HepG2 (cell line): Measurements from ENCODE around the gene CAPZB. TPM values are rescaled to one million over a fixed set of nuclear protein-coding genes. Genes with fewer than 3 reads are reported as not detected.

ENCODE experiments used
- BRCA1 ChIP-seq: sonication (generic); formaldehyde crosslinking; IDR thresholded peaks from 2 replicates; pipeline ENCODE4 v1.4.0; 2020; ENCODE audit warnings: missing genetic modification reagents
- EZH2 ChIP-seq: conservative IDR thresholded peaks from 2 replicates; pipeline ENCODE4 v1.6.1; 2012; ENCODE audit warnings: mild to moderate bottlenecking, low read depth, low read length, moderate library complexity
- FOXJ3 ChIP-seq: sonication (generic); formaldehyde crosslinking; IDR thresholded peaks from 2 replicates; pipeline ENCODE4 v1.4.0; 2020; ENCODE audit warnings: missing genetic modification reagents, mild to moderate bottlenecking, borderline replicate concordance
- NFIB ChIP-seq: sonication (generic); formaldehyde crosslinking; IDR thresholded peaks from 2 replicates; pipeline ENCODE4 v1.9.0; 2021; ENCODE audit warnings: missing genetic modification reagents, mild to moderate bottlenecking, borderline replicate concordance
- NFYB ChIP-seq: sonication (generic); formaldehyde crosslinking; IDR thresholded peaks from 2 replicates; pipeline ENCODE4 v1.4.0; 2020; ENCODE audit warnings: missing genetic modification reagents
- RBM39 ChIP-seq: fragments of 200-400 bp; formaldehyde crosslinking; IDR thresholded peaks from one replicate; pipeline ENCODE4 v1.6.1; 2018; ENCODE audit warnings: antibody characterized with exemption, mild to moderate bottlenecking, low read depth, low read length; ENCODE audit not compliant: poor library complexity, severe bottlenecking
- RFX1 ChIP-seq: fragments of 450-650 bp; IDR thresholded peaks from 2 replicates; pipeline ENCODE4 v1.6.1; 2017
- RFXANK ChIP-seq: IDR thresholded peaks from 2 replicates; pipeline ENCODE4 v1.6.1; 2016
- SIN3B ChIP-seq: fragments of 150-350 bp; IDR thresholded peaks from 2 replicates; pipeline ENCODE4 v1.6.1; 2014; ENCODE audit warnings: low read length
- SMARCC2 ChIP-seq: fragments of 450-650 bp; IDR thresholded peaks from 2 replicates; pipeline ENCODE4 v1.6.1; 2017; ENCODE audit warnings: antibody characterized with exemption, mild to moderate bottlenecking
- SP140L ChIP-seq: sonication (generic); formaldehyde crosslinking; IDR thresholded peaks from 2 replicates; pipeline ENCODE4 v1.4.0; 2020; ENCODE audit warnings: missing genetic modification reagents, borderline replicate concordance
- SPEN ChIP-seq: sonication (generic); formaldehyde crosslinking; IDR thresholded peaks from 2 replicates; pipeline ENCODE4 v1.5.1; 2020; ENCODE audit warnings: low read depth, mild to moderate bottlenecking, missing genetic modification reagents
- ZSCAN25 ChIP-seq: sonication (generic); formaldehyde crosslinking; IDR thresholded peaks from 2 replicates; pipeline ENCODE4 v1.8.0; 2022; ENCODE audit warnings: mild to moderate bottlenecking, missing genetic modification reagents
- polyA plus RNA-seq, 8 experiments: library from polyadenylated mRNA; depleted of rRNA in 3 of 8; stranded (reverse) in 7 of 8; unstranded in 1 of 8; fragments of >200 nt; fragmentation: Illumina TruSeq in 4 of 8; extraction: Trizol in 4 of 8; gene quantifications; 2 replicates each; pipeline versions ENCODE4 v1.2.1 to v1.2.3, GENCODE V29; 2011 to 2016; ENCODE audit warnings: low read depth in 4 of 8, missing spikeins in 1 of 8, mixed read lengths in 1 of 8; ENCODE audit not compliant: insufficient read depth in 1 of 8
- total RNA-seq, 5 experiments: library from RNA; depleted of rRNA; stranded (reverse); fragments of >200 nt; fragmentation: Illumina TruSeq; extraction: Trizol; gene quantifications; 2 replicates each; pipeline ENCODE4 v1.2.3, GENCODE V29; 2016; ENCODE audit warnings: low read depth in 1 of 5
- TF ChIP-seq, protein P1 (sequence below): sonication (generic); formaldehyde crosslinking; IDR thresholded peaks from 2 replicates; pipeline ENCODE4 v1.5.0; 2020; ENCODE audit warnings: mild to moderate bottlenecking, missing genetic modification reagents, borderline replicate concordance
- TF ChIP-seq, protein P2 (sequence below): sonication (generic); formaldehyde crosslinking; conservative IDR thresholded peaks from 2 replicates; pipeline ENCODE4 v1.4.0; 2020; ENCODE audit warnings: missing genetic modification reagents
- TF ChIP-seq, protein P3 (sequence below): sonication (generic); formaldehyde crosslinking; IDR thresholded peaks from 2 replicates; pipeline ENCODE4 v1.4.0; 2020; ENCODE audit warnings: missing genetic modification reagents; ENCODE audit errors: not compliant biosample characterization
- TF ChIP-seq, protein P4 (sequence below): sonication (generic); formaldehyde crosslinking; IDR thresholded peaks from 2 replicates; pipeline ENCODE4 v1.8.0; 2022; ENCODE audit warnings: low read depth, missing genetic modification reagents
- TF ChIP-seq, protein P5 (sequence below): sonication (generic); formaldehyde crosslinking; IDR thresholded peaks from 2 replicates; pipeline ENCODE4 v1.5.0; 2020; ENCODE audit warnings: mild to moderate bottlenecking, missing genetic modification reagents
- TF ChIP-seq, protein P6 (sequence below), 2 experiments: fragments of 450-650 bp in 1 of 2; sonication (generic) in 1 of 2; formaldehyde crosslinking; IDR thresholded peaks; 2 replicates each; pipeline versions ENCODE4 v1.5.0 to v1.8.0; 2020 to 2022; ENCODE audit warnings: mild to moderate bottlenecking in 1 of 2, missing genetic modification reagents in 1 of 2

Gene CAPZB
- total and polyA plus RNA-seq, 2 of the 13 experiments (the other 11 are each of a cell fraction or from before 2014, with no cell fraction given), result 58.9 to 76.9 TPM

DNA sequence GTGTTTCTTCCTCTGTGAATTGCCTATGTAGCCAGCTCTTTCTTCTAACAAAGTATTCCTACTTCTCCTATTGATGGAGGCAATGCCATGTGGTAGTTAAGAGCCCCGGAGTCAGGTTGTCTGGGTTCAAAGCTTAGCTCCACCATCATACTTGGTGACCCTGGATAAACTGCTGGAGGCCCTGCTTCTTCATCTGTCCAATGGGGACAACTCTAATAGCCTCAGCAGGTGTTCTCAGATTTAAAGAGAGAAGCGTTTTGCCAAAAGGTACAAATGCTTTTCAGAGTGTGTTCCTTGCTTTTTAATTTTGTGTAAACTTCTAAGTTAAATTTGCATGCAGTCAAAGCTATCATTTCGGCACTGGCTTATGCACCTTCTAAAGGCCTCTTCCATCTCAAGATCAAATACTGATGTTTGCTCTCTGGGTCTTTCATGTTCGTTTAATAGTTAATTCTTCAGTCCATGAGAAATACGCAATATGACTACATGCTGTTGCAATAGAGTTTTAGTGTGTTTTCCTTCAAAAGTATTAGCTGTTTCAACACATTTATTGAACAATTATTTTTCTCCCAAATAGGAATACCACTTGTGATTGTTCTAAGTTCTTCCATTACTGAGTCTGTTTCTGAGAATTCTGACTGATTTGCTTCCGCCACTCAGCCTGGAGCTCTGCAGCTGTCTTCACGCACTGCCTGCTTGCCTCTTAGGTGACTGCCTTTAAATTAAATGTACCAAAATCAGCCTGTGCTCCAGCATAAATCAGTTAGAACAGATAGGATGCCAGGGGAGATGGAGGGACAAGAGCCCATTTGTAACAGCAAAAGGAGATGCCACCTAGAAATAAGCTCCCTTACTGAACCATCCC lies 75.6 kb downstream of the CAPZB start (continued):
- TF ChIP-seq, protein P1, sequence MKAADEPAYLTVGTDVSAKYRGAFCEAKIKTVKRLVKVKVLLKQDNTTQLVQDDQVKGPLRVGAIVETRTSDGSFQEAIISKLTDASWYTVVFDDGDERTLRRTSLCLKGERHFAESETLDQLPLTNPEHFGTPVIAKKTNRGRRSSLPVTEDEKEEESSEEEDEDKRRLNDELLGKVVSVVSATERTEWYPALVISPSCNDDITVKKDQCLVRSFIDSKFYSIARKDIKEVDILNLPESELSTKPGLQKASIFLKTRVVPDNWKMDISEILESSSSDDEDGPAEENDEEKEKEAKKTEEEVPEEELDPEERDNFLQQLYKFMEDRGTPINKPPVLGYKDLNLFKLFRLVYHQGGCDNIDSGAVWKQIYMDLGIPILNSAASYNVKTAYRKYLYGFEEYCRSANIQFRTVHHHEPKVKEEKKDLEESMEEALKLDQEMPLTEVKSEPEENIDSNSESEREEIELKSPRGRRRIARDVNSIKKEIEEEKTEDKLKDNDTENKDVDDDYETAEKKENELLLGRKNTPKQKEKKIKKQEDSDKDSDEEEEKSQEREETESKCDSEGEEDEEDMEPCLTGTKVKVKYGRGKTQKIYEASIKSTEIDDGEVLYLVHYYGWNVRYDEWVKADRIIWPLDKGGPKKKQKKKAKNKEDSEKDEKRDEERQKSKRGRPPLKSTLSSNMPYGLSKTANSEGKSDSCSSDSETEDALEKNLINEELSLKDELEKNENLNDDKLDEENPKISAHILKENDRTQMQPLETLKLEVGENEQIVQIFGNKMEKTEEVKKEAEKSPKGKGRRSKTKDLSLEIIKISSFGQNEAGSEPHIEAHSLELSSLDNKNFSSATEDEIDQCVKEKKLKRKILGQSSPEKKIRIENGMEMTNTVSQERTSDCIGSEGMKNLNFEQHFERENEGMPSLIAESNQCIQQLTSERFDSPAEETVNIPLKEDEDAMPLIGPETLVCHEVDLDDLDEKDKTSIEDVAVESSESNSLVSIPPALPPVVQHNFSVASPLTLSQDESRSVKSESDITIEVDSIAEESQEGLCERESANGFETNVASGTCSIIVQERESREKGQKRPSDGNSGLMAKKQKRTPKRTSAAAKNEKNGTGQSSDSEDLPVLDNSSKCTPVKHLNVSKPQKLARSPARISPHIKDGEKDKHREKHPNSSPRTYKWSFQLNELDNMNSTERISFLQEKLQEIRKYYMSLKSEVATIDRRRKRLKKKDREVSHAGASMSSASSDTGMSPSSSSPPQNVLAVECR, result no peak; the same call in 1 of the 2 replicates
- TF ChIP-seq ZSCAN25 (CRISPR knock-in tag), result no peak
- TF ChIP-seq, protein P2, sequence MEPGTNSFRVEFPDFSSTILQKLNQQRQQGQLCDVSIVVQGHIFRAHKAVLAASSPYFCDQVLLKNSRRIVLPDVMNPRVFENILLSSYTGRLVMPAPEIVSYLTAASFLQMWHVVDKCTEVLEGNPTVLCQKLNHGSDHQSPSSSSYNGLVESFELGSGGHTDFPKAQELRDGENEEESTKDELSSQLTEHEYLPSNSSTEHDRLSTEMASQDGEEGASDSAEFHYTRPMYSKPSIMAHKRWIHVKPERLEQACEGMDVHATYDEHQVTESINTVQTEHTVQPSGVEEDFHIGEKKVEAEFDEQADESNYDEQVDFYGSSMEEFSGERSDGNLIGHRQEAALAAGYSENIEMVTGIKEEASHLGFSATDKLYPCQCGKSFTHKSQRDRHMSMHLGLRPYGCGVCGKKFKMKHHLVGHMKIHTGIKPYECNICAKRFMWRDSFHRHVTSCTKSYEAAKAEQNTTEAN (CRISPR knock-in tag), result no peak
- TF ChIP-seq EZH2, result no peak
- TF ChIP-seq NFYB (CRISPR knock-in tag), result no peak
- TF ChIP-seq, protein P3, sequence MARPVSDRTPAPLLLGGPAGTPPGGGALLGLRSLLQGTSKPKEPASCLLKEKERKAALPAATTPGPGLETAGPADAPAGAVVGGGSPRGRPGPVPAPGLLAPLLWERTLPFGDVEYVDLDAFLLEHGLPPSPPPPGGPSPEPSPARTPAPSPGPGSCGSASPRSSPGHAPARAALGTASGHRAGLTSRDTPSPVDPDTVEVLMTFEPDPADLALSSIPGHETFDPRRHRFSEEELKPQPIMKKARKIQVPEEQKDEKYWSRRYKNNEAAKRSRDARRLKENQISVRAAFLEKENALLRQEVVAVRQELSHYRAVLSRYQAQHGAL, result no peak
- TF ChIP-seq RBM39, result no peak
- no peak for TF ChIP-seq RFXANK (CRISPR knock-in tag)
- no peak for TF ChIP-seq SIN3B
- TF ChIP-seq RFX1, result no peak
- TF ChIP-seq, protein P4, sequence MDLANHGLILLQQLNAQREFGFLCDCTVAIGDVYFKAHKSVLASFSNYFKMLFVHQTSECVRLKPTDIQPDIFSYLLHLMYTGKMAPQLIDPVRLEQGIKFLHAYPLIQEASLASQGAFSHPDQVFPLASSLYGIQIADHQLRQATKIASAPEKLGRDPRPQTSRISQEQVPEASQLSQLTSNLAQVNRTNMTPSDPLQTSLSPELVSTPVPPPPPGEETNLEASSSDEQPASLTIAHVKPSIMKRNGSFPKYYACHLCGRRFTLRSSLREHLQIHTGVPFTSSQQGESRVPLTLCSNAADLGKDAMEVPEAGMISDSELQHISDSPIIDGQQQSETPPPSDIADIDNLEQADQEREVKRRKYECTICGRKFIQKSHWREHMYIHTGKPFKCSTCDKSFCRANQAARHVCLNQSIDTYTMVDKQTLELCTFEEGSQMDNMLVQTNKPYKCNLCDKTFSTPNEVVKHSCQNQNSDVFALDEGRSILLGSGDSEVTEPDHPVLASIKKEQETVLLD (CRISPR knock-in tag), result no peak
- TF ChIP-seq, protein P5, sequence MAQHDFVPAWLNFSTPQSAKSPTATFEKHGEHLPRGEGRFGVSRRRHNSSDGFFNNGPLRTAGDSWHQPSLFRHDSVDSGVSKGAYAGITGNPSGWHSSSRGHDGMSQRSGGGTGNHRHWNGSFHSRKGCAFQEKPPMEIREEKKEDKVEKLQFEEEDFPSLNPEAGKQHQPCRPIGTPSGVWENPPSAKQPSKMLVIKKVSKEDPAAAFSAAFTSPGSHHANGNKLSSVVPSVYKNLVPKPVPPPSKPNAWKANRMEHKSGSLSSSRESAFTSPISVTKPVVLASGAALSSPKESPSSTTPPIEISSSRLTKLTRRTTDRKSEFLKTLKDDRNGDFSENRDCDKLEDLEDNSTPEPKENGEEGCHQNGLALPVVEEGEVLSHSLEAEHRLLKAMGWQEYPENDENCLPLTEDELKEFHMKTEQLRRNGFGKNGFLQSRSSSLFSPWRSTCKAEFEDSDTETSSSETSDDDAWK (CRISPR knock-in tag), result no peak
- TF ChIP-seq, protein P6, sequence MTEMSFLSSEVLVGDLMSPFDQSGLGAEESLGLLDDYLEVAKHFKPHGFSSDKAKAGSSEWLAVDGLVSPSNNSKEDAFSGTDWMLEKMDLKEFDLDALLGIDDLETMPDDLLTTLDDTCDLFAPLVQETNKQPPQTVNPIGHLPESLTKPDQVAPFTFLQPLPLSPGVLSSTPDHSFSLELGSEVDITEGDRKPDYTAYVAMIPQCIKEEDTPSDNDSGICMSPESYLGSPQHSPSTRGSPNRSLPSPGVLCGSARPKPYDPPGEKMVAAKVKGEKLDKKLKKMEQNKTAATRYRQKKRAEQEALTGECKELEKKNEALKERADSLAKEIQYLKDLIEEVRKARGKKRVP (CRISPR knock-in tag; IDR thresholded peaks at IDR 0.05), result peak in 1 of 2 experiments; percentile 97; a peak in 2 of 4 replicates
- no peak for TF ChIP-seq BRCA1 (CRISPR knock-in tag)
- TF ChIP-seq SMARCC2, result no peak
- no peak for TF ChIP-seq SPEN
- TF ChIP-seq FOXJ3, result peak; percentile 75; the same call in 1 of the 2 replicates
- no peak for TF ChIP-seq SP140L (CRISPR knock-in tag)
- TF ChIP-seq NFIB, result no peak
